Liver (tissue), 3 donors: ENCODE data around the gene ODC1.

ENCODE experiments used
- ATF3 ChIP-seq: IDR thresholded peaks from 2 replicates; pipeline ENCODE4 v1.6.1; 2016; ENCODE audit warnings: antibody characterized with exemption
- CTCF ChIP-seq: fragments of 150-350 bp; IDR thresholded peaks from 2 replicates; pipeline ENCODE4 v1.5.1; 2017; ENCODE audit warnings: improper control_type of control experiment, low read depth, low read length; ENCODE audit not compliant: missing input control
- EGR1 ChIP-seq, 2 donors: IDR thresholded peaks; 2 replicates each; pipeline ENCODE4 v1.6.1; 2016 to 2018; ENCODE audit warnings: antibody characterized with exemption in 2 of 2, low read depth in 2 of 2
- FOXA1 ChIP-seq: IDR thresholded peaks from 2 replicates; pipeline ENCODE4 v1.6.1; 2016; ENCODE audit warnings: antibody characterized with exemption
- JUND ChIP-seq, 2 donors: IDR thresholded peaks; 2 replicates each; pipeline ENCODE4 v1.6.1; 2016; ENCODE audit warnings: antibody characterized with exemption in 2 of 2
- MAX ChIP-seq: IDR thresholded peaks from 2 replicates; pipeline ENCODE4 v1.6.1; 2016; ENCODE audit warnings: antibody characterized with exemption
- RAD21 ChIP-seq, 2 donors: IDR thresholded peaks; 2 replicates each; pipeline ENCODE4 v1.6.1; 2016; ENCODE audit warnings: antibody characterized with exemption in 2 of 2, mild to moderate bottlenecking in 2 of 2
- REST ChIP-seq: IDR thresholded peaks from 2 replicates; pipeline ENCODE4 v1.6.1; 2016; ENCODE audit warnings: antibody characterized with exemption, mild to moderate bottlenecking
- RXRA ChIP-seq, 2 donors: IDR thresholded peaks; 2 replicates each; pipeline ENCODE4 v1.6.1; 2017 to 2018; ENCODE audit warnings: antibody characterized with exemption in 2 of 2, mild to moderate bottlenecking in 1 of 2
- SP1 ChIP-seq: IDR thresholded peaks from 2 replicates; pipeline ENCODE4 v1.6.1; 2018; ENCODE audit warnings: antibody characterized with exemption, mild to moderate bottlenecking
- TAF1 ChIP-seq: conservative IDR thresholded peaks from 2 replicates; pipeline ENCODE4 v1.6.1; 2016; ENCODE audit warnings: antibody characterized with exemption, mild to moderate bottlenecking
- YY1 ChIP-seq: IDR thresholded peaks from 2 replicates; pipeline ENCODE4 v1.6.1; 2016; ENCODE audit warnings: antibody characterized with exemption, mild to moderate bottlenecking
- donor health status: healthy.
- donor health status: healthy.

- no peak for TF ChIP-seq CTCF
- no peak for TF ChIP-seq TAF1
- no peak for TF ChIP-seq RXRA (IDR thresholded peaks at IDR 0.05)
- TF ChIP-seq JUND (IDR thresholded peaks at IDR 0.05) = no peak
- TF ChIP-seq REST = no peak
- TF ChIP-seq ATF3 = no peak
- TF ChIP-seq EGR1 (IDR thresholded peaks at IDR 0.05; ENCODE audit: low read depth in 2 of 2) = no peak
- no peak for TF ChIP-seq RAD21 (IDR thresholded peaks at IDR 0.05)
- TF ChIP-seq MAX = no peak
- TF ChIP-seq YY1 = no peak
- TF ChIP-seq FOXA1 = no peak
- TF ChIP-seq SP1 = no peak
These were observed 50.2 kb downstream of the ODC1 start for GRCh38 chr2:10397878-10398277.
